H1 (cell line): Measurements from ENCODE around the gene MGME1. TPM values are rescaled to one million over a fixed set of nuclear protein-coding genes. Genes with fewer than 3 reads are reported as not detected.

Experiments used
- CTCF ChIP-seq, 3 experiments: IDR thresholded peaks; 1 replicate in 2 of 3; 2 replicates in 1 of 3; pipeline versions ENCODE4 v1.5.1 to v1.6.1; 2011; ENCODE audit warnings: low read length in 3 of 3, mild to moderate bottlenecking in 3 of 3, inconsistent platforms in 2 of 3, low read depth in 1 of 3, moderate library complexity in 1 of 3; ENCODE audit not compliant: insufficient read depth in 1 of 3; ENCODE audit errors: control extremely low read depth in 1 of 3
- MAX ChIP-seq: IDR thresholded peaks from 2 replicates; pipeline ENCODE4 v1.6.1; 2012; ENCODE audit warnings: inconsistent platforms
- RNF2 ChIP-seq: fragments of 200-900, 300-1000 bp; sonication (generic); IDR thresholded peaks from 2 replicates; pipeline ENCODE4 v1.7.1; 2016; ENCODE audit warnings: borderline replicate concordance, low read depth, mild to moderate bottlenecking, antibody characterized with exemption, low read length; ENCODE audit not compliant: poor library complexity, severe bottlenecking; ENCODE audit errors: missing control alignments
- polyA plus RNA-seq, 7 experiments: library from polyadenylated mRNA; depleted of rRNA in 3 of 7; stranded (reverse) in 5 of 7; unstranded in 2 of 7; fragments of >200 nt in 5 of 7; fragments of 200-250 nt in 2 of 7; gene quantifications; 1 replicate in 5 of 7; 2 replicates in 1 of 7; 4 replicates in 1 of 7; pipeline versions ENCODE4 v1.2.1 to v1.2.3, GENCODE V29; 2011 to 2013; ENCODE audit warnings: missing spikeins in 2 of 7, mixed read lengths in 2 of 7
- total RNA-seq: library from RNA; stranded (reverse); fragmentation: NEBNext Ultra II Directional; extraction: Animal tissue kit (Norgen Biotek cat#: 25700); gene quantifications from 2 replicates; pipeline ENCODE4 v1.2.1, GENCODE V29; 2021

MGME1 gene
- total and polyA plus RNA-seq, 2 of the 8 experiments (the other 6 are each of a cell fraction or from before 2014, with no cell fraction given), result 27.7 to 59.0 TPM

GRCh38 chr20:17931513-17931912, 37.3 kb upstream of the MGME1 start (continued):
- TF ChIP-seq MAX (no peak), RNF2 (no peak), CTCF (IDR thresholded peaks at IDR 0.05; ENCODE audit: control extremely low read depth in 1 of 3, insufficient read depth in 1 of 3, low read depth in 1 of 3, low read length in 3 of 3) (no peak)
